ENCODE measurements around the gene COL9A1.

The COL9A1 gene

GRCh38 chr6:70234561-70235236 lies 68.2 kb downstream of the COL9A1 start:
- no peak for DNase-seq (ENCODE audit: low read depth in 4 of 4, low spot score in 1 of 4)

GRCh38 chr6:70231311-70231710 lies 71.6 kb downstream of the COL9A1 start:
- DNase-seq (ENCODE audit: low read depth in 4 of 4, low spot score in 1 of 4) = no peak

- no peak for DNase-seq (ENCODE audit: low read depth in 4 of 4, low spot score in 1 of 4)
These were observed 77.8 kb downstream of the COL9A1 start for GRCh38 chr6:70225055-70225454.

- DNase-seq (ENCODE audit: low read depth in 4 of 4, low spot score in 1 of 4) = no peak
These were observed 80.5 kb downstream of the COL9A1 start for GRCh38 chr6:70222439-70222749.

- no peak for DNase-seq (ENCODE audit: low read depth in 4 of 4, low spot score in 1 of 4)
These were observed 81.0 kb downstream of the COL9A1 start for GRCh38 chr6:70221715-70222438.

GRCh38 chr6:70221025-70221714 lies 81.7 kb downstream of the COL9A1 start:
- no peak for DNase-seq (ENCODE audit: low read depth in 4 of 4, low spot score in 1 of 4)

GRCh38 chr6:70219943-70220613 lies 82.8 kb downstream of the COL9A1 start:
- no peak for DNase-seq (ENCODE audit: low read depth in 4 of 4, low spot score in 1 of 4)

GRCh38 chr6:70216767-70217166 lies 86.1 kb downstream of the COL9A1 start:
- no peak for DNase-seq (ENCODE audit: low read depth in 4 of 4, low spot score in 1 of 4)

GRCh38 chr6:70215460-70216108 lies 87.3 kb downstream of the COL9A1 start:
- DNase-seq (ENCODE audit: low read depth in 4 of 4, low spot score in 1 of 4) = no peak

- no peak for DNase-seq (ENCODE audit: low read depth in 4 of 4, low spot score in 1 of 4)
These were observed 92.4 kb downstream of the COL9A1 start for GRCh38 chr6:70210462-70210861.

GRCh38 chr6:70208235-70208790 lies 94.6 kb downstream of the COL9A1 start:
- DNase-seq (ENCODE audit: low read depth in 4 of 4, low spot score in 1 of 4) = no peak

- DNase-seq (ENCODE audit: low read depth in 4 of 4, low spot score in 1 of 4) = no peak
These were observed 104.1 kb downstream of the COL9A1 start for GRCh38 chr6:70198785-70199184.

GRCh38 chr6:70196531-70196930 lies 106.4 kb downstream of the COL9A1 start:
- DNase-seq (ENCODE audit: low read depth in 4 of 4, low spot score in 1 of 4) = no peak

- no peak for DNase-seq (ENCODE audit: low read depth in 4 of 4, low spot score in 1 of 4)
These were observed 108.5 kb downstream of the COL9A1 start for GRCh38 chr6:70194421-70194820.

GRCh38 chr6:70188202-70188601 lies 114.7 kb downstream of the COL9A1 start:
- DNase-seq (ENCODE audit: low read depth in 4 of 4, low spot score in 1 of 4) = no peak

GRCh38 chr6:70186461-70186860 lies 116.4 kb downstream of the COL9A1 start:
- DNase-seq (ENCODE audit: low read depth in 4 of 4, low spot score in 1 of 4) = no peak

- no peak for DNase-seq (ENCODE audit: low read depth in 4 of 4, low spot score in 1 of 4)
These were observed 118.2 kb downstream of the COL9A1 start for GRCh38 chr6:70184723-70185122.

GRCh38 chr6:70183538-70183937 lies 119.3 kb downstream of the COL9A1 start:
- DNase-seq (ENCODE audit: low read depth in 4 of 4, low spot score in 1 of 4) = no peak

- no peak for DNase-seq (ENCODE audit: low read depth in 4 of 4, low spot score in 1 of 4)
These were observed 121.8 kb downstream of the COL9A1 start for GRCh38 chr6:70180901-70181599.

- no peak for DNase-seq (ENCODE audit: low read depth in 4 of 4, low spot score in 1 of 4)
These were observed 122.5 kb downstream of the COL9A1 start for GRCh38 chr6:70180183-70180900.

All from stimulated activated CD4-positive, alpha-beta T cell treated with anti-CD3 and anti-CD28 coated beads, Interleukin-1b, Interleukin-23, amount 100 ng/mL, for 24 hours (primary cell).